Femur (tissue), 1 donor: ENCODE measurements around the gene ZAP70.

Source experiments
- DNase-seq: peaks from one replicate; pipeline ENCODE4 v3.0.0-alpha.2; 2017

ZAP70 gene

DNA sequence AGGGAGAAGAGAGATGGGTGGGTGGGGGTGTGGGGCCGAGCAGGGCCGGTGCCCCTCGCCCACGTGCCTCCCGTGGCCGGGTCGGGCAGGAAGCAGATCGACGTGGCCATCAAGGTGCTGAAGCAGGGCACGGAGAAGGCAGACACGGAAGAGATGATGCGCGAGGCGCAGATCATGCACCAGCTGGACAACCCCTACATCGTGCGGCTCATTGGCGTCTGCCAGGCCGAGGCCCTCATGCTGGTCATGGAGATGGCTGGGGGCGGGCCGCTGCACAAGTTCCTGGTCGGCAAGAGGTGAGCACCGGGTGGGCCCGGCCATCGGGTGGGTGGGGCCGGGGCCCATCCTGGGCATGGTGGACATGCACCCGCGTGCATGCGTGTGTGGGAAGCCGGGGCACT lies 21.8 kb downstream of the ZAP70 start:
- no peak for DNase-seq

DNA sequence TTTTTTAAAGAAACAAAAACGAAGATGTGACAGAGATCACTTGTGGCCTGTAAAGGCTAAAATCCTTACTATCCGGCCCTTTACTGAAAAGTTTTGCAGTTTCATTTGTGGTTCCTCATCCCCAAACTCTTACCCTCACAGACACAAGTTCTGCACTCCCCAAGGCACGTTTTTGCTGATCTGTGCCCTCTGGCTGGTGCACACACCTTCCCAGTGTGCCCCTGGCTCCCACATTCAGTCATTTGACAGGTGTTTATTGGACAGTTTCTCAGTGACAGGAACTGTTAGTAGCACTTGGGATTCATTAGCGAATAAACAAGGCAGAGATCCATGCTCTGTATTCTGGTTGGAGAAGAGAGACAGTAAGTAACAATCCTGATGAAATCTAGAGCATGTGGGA lies 22.8 kb downstream of the ZAP70 start:
- DNase-seq = no peak

DNA sequence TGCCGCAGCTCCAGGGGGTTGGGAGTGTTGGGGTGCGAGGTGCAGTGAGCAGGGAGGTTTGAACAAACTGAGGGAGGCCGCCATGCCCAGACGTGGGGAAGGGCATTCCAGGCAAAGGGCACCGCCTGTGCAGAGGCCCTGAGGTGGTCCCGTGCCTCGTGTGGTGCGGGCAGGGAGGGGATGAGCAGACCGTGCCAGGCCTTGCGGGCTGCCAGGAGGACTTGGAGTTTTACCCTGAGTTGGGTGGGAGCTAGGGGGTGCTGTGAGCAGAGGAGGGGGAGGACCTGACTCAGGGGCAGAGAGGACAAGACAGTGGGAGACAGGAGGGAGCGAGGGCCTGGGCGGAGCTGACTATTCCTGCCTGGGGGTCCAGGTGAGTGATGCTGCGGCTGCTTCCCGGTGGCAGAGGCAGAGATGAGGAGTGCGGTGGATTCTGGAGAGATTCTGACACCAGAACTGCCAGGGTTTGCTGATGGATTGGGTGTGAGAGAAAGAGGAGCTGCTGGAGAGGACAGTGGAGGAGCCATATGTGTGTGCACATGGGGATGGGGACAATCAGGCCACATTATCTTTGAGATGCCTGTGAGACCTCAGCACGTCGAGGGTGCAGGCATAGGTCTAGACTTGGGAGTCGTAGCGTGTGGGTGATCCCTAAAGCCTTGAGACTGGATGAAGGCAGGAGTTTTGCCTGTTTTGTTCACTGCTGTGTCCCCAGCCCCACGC lies 23.4 kb downstream of the ZAP70 start:
- no peak for DNase-seq

DNA sequence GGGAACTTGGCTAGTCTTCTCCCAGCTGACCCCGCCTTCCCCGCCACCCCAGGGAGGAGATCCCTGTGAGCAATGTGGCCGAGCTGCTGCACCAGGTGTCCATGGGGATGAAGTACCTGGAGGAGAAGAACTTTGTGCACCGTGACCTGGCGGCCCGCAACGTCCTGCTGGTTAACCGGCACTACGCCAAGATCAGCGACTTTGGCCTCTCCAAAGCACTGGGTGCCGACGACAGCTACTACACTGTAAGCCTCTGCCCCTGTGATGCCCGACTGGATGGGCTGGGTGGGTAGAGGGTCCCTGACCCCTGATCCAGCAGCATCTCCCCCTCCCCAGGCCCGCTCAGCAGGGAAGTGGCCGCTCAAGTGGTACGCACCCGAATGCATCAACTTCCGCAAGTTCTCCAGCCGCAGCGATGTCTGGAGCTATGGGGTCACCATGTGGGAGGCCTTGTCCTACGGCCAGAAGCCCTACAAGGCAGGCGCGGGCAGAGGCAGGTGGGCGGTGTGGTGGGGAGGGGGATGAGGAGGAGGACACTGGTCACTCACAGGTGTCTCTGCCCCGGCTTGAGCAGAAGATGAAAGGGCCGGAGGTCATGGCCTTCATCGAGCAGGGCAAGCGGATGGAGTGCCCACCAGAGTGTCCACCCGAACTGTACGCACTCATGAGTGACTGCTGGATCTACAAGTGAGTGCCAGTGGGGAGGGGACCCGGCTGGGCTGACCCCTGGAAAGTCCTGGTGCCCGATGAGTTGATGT lies 24.2 kb downstream of the ZAP70 start:
- no peak for DNase-seq

DNA sequence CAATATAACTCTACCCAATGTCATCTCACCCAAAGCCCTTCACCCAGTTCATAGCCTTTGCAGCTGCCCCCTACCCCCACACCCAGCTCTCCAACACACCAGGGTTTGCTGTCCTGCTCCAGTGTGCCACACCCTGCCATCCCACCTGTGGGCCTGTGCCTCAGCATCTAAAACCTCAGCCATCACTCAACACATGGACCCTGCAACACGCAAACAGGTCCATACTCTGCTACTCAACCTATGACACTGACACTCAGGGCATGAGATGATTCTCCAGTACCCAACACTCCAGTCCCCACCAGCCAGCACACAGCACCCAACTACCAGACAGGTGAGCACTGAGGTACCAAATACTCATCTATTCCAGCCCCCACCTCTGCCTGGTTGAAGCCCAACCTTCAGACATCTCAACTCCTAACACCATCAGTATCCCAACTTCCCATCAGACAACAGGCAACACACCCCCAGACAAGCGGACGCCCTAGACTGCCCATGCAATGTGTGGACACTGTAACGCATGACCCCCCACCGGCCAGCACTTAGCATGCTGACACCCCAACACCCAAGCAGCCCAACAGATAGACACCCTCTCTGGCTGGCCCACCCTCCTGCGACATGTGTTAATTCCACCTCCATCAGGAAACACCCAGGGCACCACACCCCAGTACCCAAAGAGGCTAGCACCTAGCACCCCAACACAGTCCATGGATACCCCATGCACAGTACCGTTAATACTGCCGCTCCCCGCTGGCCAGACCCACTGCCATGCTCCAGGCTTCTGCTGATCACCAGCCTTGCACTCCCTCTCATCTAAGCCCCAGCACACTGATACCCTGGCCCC lies 25.0 kb downstream of the ZAP70 start:
- DNase-seq = no peak

DNA sequence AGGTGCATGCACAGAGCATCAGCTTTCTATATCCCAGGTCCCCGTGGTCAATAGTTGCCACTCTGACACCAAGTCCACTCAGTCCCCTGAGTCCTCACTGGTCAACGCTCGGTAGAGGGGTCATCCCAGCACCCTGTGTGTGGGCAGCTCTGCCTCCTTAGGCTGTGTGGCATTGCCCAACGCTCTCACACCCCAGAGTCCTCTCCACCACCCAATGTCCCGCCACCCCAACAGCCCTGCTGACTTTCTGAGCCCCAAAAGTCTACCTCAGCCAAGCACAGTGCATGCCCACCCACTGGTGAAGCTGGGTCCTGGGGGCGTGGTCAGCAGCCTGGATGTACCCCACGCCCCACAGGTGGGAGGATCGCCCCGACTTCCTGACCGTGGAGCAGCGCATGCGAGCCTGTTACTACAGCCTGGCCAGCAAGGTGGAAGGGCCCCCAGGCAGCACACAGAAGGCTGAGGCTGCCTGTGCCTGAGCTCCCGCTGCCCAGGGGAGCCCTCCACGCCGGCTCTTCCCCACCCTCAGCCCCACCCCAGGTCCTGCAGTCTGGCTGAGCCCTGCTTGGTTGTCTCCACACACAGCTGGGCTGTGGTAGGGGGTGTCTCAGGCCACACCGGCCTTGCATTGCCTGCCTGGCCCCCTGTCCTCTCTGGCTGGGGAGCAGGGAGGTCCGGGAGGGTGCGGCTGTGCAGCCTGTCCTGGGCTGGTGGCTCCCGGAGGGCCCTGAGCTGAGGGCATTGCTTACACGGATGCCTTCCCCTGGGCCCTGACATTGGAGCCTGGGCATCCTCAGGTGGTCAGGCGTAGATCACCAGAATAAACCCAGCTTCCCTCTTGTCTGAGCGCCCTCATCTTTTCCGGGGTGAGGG lies 25.9 kb downstream of the ZAP70 start:
- no peak for DNase-seq

DNA sequence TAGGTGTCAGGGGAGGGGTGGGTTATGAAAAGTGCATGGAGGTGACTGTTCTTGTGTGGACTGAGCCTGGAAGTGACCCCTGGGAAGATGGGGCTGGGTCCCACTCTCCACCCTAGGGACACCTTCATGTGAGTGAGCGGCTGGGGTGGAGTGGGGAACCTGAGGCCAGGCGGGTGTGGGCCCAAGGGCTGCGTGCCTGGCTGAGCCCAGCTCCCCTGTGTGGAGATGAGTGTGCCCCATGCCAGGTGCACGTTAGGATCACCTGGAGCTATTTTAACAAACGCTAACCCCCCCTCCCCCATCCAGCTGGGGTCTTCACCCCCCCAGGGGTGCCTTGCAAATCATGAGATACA lies 26.5 kb downstream of the ZAP70 start:
- no peak for DNase-seq

DNA sequence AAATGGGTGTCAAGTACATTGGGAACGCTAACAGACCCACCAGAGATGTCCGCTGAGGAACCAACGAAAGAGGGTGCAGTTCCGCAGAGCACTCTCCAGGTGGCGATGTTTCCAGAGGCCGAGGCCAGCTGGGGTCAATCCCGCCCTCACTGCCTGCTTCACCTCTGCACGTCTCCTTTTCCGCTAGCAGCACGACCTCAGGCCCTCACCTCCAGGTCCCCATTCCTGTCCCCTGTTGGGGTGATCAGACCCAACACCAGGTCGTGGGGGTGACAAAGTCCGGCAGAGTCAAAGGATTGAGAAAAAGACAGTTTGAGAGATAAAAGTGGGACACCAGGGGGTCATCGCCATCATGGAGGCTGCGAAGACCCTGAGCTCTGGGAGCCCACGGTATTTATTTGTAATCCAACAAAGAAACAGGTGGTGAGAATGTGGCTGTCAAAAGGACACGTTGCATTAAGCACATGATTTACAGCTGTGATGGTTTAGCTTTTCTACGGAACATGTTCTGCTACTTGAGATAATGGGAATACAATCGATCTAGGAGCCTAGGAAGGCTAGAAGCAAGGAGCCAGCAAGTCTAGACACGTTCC lies 27.3 kb downstream of the ZAP70 start:
- DNase-seq = no peak

DNA sequence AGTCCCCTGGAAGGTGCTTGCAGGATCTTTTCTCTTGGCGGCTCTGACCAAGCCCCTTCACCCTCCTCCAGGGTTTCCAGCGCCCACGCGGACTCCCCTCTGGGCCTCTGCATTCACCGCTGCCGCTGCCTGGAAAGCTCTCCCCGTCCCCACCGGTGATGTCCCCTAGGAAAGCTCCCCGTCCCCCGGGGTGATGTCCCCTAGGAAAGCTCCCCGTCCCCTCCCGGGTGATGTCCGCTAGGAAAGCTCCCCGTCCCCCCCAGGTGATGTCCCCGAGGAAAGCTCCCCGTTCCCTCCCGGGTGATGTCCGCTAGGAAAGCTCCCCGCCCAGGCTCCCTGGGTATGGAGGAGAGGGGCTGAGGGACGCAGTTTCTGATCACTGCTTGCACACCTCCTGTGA lies 27.9 kb downstream of the ZAP70 start:
- DNase-seq = no peak

DNA sequence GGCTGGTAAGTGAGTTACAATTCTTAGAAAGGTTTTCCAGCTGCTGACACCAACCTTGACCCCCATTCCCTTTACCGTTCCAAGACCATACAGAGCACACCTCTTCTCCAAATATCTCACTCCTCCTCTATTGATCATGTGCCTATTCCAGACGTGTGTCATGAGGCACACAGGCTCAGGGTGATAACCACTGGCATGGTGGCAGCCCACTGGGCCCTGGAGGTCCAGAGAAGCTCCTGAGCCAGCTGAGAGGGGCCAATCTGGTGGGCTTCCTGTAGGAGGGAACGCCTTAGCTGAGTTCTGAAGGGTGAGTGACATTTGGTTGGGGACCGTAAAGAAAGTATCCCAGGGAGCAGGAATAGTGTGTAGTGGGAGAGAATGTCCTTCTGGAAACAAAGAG lies 28.3 kb downstream of the ZAP70 start:
- no peak for DNase-seq

DNA sequence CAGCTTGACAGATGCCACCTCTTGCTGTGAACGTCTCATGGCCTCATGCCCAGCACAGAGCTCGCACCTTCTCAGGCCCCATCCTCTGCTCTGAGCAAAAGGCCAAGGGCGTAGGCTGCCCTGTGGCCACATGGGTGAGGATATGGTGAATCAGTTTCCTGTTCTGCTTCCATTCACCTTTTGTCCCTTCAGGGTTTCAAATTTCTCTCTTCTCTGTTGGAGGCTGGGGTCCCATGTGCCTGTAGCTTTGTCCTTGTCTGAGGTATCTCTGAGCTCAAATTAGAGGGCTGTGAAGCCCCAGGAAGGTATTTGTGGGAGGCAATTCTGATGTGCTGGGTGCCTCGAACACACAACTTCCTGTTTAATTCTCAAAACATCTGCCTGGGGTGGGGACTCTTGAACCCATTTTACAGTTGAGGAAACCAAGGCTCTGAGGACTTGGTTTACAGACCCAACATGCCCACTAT lies 29.0 kb downstream of the ZAP70 start:
- DNase-seq = no peak

DNA sequence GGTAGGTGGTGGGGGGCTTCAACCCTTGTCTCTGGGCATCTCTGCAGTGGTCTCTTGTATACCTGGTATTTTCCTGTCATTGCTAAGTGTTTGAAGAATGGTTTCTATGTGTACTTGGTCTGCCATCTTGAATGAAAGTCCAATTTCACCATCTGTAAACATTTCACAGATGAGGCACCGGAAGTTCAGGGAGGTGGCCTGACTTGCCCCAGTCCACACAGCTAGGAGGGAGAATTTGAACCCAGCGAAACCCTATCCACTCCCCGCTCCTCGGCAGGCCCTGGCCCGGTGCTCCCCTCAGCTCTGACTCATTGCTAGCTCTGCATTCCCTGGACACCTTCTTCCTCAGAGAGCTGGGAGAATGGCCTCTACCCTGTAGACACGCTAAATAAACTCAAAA lies 30.5 kb downstream of the ZAP70 start:
- DNase-seq = no peak

DNA sequence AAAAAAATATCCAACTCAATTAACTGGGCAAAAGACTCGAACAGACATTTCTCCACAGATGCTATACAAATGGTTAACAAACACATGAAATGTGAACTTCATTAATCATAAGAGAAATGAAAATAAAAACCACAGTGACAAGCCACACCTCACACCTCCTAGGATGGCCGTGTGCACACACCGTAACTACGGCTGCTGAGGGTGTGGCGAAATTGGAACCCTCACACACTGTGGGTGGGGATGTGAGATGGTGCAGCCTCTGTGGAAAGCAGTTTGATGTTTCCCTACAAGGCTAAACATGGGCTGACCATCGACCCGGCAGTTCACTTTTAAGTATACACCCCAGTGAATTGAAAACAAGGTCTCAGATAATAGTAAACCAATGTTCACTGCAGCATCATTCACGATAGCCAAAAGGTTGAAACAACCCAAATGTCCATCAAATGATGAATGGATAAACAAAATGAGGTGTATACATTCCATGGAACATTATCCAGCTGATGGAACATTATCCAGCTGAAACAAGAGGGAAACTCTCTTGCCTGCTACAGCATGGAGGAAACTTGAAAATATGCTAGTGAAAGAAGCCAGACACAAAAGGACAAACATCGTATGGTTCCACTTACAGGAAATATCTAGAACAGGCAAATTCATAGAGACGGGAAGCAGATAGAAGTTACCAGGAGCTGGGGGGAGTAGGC lies 32.2 kb downstream of the ZAP70 start:
- DNase-seq = no peak

DNA sequence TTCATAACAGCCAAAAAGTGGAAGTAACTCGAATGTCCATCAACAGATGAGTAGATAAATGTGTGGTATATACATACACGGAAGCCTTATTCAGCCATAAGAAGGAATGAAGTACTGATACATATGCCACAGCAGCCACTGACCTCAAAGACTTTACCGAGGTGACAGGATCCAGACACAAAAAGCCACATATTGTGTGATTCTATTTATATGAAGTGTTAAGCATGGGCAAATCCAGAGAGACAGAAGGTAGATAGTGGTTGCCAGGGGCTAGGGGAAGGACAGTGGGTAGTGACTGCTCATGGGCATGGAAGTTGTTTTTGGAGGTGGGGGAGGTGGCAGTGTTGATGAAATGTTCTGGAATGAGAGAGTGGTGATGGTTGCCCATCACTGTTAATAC lies 33.9 kb downstream of the ZAP70 start:
- no peak for DNase-seq

DNA sequence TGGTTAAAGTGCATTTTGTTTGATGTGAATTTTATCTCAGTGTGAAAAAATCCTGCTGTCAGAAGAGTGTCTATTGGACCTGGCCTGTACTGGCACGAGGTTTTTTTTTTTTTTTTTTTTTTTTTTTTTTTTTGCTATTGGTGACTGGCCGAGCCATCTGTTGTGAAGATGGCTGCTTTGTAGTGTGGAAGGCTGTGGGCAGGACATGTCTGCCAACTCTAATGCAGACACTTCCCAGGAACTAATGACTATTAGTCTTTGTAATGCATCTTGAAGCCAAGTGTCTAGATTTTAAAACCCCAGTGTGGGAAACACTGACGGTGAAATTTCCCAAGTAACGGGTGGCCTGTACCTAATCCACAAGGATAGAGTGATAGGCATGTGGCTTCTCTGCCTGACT lies 34.3 kb downstream of the ZAP70 start:
- DNase-seq = no peak

DNA sequence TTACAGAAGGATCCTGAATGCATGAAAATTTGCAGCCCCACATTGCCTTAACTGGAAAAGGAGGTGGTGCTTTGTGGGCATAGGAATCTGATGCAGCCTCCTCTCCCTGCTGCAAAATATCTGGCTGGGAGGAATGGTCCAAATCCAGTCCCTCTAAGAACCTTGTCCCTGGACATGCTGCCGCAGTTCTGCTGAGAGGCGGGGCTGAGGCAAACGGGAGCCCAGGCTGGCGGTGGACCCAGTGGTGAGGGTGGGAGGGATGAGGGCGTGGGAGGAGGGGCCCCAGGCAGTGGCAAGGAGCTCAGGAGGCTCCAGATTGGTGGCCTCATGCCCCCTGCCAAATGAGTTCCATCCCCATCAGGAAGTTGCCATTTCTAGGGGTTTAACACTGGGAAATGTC lies 36.2 kb downstream of the ZAP70 start:
- no peak for DNase-seq

DNA sequence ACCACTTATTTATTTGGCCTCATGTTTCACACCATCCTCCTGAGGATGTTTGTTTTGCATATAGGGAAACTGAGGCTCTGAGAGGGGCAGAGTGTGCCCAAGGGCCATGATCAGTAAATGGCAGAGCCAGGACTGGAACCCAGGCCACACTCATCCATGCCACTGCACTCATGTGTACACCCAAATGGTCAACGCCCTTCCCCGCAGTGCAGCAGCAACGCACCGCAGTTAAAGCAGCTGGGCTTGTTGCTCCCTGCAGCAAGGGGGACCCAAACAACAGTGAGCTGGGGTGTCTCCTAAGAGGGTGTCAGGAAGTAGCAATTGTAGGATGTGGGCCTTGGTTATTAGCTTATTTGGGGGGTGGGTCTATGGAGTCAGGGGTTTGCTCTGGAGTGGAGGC lies 36.6 kb downstream of the ZAP70 start:
- DNase-seq = no peak

DNA sequence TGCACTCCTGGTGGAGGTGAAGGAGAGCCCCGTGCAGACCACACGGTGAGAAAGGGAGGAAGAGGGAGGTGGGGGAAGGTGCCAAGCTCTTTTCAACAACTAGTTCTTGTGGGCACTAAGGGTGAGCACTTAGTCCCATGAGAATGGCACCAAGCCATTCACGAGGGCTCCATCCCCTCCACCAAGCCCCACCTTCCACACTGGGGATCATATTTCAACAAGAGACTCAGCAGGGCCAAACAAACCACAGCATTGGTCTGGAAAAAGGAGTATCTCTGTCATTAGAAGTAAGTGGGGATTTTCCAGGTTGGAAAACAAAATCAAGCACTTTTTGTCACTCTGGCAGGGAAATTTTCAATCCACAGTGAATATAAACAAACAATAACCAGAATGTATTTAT lies 38.4 kb downstream of the ZAP70 start:
- no peak for DNase-seq

DNA sequence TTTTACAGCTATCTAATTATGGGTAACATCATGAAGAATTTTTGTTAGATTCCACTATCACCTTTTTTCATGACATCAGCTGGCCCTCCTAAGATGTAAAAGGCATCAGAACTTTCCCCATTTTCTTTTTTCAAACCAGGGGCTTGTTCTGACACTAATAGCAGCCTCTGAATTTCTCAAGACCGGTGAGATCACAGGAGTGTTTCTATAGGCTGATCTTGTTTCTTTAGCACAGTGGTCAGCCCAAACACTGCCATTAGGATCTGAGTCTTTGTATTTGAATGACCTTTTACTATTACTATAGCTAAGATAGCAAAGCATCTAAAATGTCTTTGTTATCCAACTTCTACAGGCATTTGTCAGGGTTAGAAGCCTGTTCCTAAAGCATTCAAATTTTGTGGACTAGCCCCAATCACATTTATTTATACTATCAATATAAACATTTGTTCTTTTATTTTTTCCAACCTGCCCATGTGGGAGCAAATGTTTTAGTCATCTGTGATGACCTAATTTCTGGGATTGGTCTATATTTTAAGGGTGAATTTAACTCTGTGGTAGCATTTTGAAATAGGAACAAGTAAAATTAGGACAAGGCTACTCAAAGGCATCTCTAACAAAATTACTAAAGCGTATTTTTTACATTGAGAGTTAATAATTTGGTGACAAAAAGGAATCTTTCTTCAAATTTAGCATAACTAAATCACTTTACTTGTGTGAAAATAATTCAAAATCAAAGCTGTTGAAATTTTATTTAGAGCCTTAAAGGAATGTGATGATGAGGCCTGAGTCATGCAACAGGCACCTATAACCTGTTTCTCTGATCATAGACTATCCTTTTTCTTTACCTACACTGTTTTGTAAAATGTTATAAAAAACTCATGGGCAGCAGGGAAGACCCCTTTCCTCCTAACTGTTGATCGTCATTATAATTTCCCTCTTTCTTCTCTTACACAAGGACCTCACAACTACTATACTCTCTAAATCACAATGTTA lies 39.3 kb downstream of the ZAP70 start:
- no peak for DNase-seq

DNA sequence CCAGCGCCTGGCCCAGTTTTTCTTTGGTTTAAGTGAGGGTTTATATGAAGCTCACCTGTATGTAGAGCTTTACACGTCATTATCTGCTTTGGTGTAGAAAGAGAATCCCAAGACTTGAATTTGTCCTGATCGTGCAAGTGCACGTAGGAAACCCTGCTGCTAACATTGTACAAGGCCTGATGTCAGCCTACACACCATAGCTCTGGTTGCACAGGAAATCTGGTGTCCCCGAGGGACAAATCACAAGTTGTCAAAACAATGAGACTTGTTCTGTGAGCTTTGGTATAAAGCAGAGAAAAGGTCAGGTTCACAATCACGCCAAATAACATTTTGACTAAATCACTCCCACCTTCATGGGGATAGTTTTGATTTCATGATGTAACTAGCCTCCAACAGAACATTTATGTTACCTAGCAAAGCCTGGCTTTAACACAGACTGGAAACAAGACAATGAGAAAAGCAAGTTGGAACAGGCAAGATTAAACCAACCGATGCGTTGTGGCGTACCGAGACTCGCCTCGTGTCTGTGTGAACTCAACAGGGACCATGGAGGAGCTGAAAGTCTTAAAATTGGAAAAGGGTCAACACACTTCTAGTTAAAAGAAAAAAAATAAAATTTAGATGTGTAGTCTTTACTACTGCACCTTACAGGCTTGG lies 41.4 kb downstream of the ZAP70 start:
- no peak for DNase-seq
